MM.1S (cell line): ENCODE data around the gene CBX3.

Experiments
- DNase-seq: peaks from one replicate; pipeline ENCODE4 v3.0.0-alpha.2; 2015
- H2AFZ ChIP-seq: fragments of 300-600 bp; sonication (generic); 2 replicates; pipeline ENCODE4 v1.6.0; 2016; ENCODE audit warnings: antibody characterized with exemption, low read length
- H3F3A ChIP-seq: fragments of 300-600 bp; sonication (generic); 2 replicates; pipeline ENCODE4 v1.6.1; 2016; ENCODE audit warnings: mild to moderate bottlenecking, antibody characterized with exemption, low read length, moderate library complexity, mixed read lengths; ENCODE audit not compliant: insufficient read depth
- H3K27ac ChIP-seq: fragments of 300-600 bp; sonication (generic); 2 replicates; pipeline ENCODE4 v1.5.1; 2016; ENCODE audit warnings: mild to moderate bottlenecking, low read length
- H3K27me3 ChIP-seq: fragments of 300-600 bp; sonication (generic); replicated peaks from 2 replicates; pipeline ENCODE4 v1.6.0; 2016; ENCODE audit warnings: low read length; ENCODE audit not compliant: insufficient read depth
- H3K36me3 ChIP-seq: fragments of 300-600 bp; sonication (generic); replicated peaks from 2 replicates; pipeline ENCODE4 v1.6.1; 2016; ENCODE audit warnings: mild to moderate bottlenecking, low read length, mixed read lengths; ENCODE audit not compliant: insufficient read depth
- H3K4me1 ChIP-seq: fragments of 300-600 bp; sonication (generic); 2 replicates; pipeline ENCODE4 v1.6.1; 2016; ENCODE audit warnings: low read length, mixed read lengths
- H3K4me2 ChIP-seq: fragments of 300-600 bp; sonication (generic); 2 replicates; pipeline ENCODE4 v1.6.0; 2016; ENCODE audit warnings: low read depth, low read length
- H3K4me3 ChIP-seq: fragments of 300-600 bp; sonication (generic); 2 replicates; pipeline ENCODE4 v1.5.1; 2016; ENCODE audit warnings: low read length, mixed read lengths
- H3K79me2 ChIP-seq: fragments of 300-600 bp; sonication (generic); 2 replicates; pipeline ENCODE4 v1.6.1; 2016; ENCODE audit warnings: mixed run types, low read length, mixed read lengths
- H3K9ac ChIP-seq: fragments of 300-600 bp; sonication (generic); 2 replicates; pipeline ENCODE4 v1.6.1; 2016; ENCODE audit warnings: low read length, mixed read lengths
- H3K9me2 ChIP-seq: fragments of 300-600 bp; sonication (generic); replicated peaks from 2 replicates; pipeline ENCODE4 v1.6.1; 2016; ENCODE audit warnings: mild to moderate bottlenecking, low read length, mixed read lengths; ENCODE audit not compliant: insufficient read depth
- H3K9me3 ChIP-seq: fragments of 300-600 bp; sonication (generic); replicated peaks from 2 replicates; pipeline ENCODE4 v1.6.1; 2016; ENCODE audit warnings: mild to moderate bottlenecking, low read length, mixed read lengths; ENCODE audit not compliant: insufficient read depth
- H4K20me1 ChIP-seq: fragments of 300-600 bp; sonication (generic); 2 replicates; pipeline ENCODE4 v1.6.1; 2016; ENCODE audit warnings: mild to moderate bottlenecking, low read length, moderate library complexity, mixed read lengths; ENCODE audit not compliant: insufficient read depth
- CTCF ChIP-seq: fragments of 300-600 bp; sonication (generic); IDR thresholded peaks from 2 replicates; pipeline ENCODE4 v1.5.1; 2016; ENCODE audit warnings: antibody characterized with exemption, low read length, mixed read lengths
- EZH2 ChIP-seq: fragments of 300-600 bp; sonication (generic); optimal IDR thresholded peaks from 2 replicates; pipeline ENCODE3; 2017; ENCODE audit warnings: low read depth, mild to moderate bottlenecking, antibody characterized with exemption, low read length, mixed read lengths
- EZH2phosphoT487 ChIP-seq: fragments of 300-600 bp; sonication (generic); IDR thresholded peaks from 2 replicates; pipeline ENCODE4 v1.6.1; 2018; ENCODE audit warnings: antibody characterized with exemption, low read length

The CBX3 gene

GRCh38 chr7:26168458-26169023 lies 33.0 kb upstream of the CBX3 start:
- no peaks in the 10 kb centered on the region for H3K27me3 ChIP-seq
- H3K4me3 ChIP-seq = no peak overlapping the region
- no peak for DNase-seq
- H3K27ac ChIP-seq = no peak overlapping the region
- H3K9me2 ChIP-seq = no peaks in the 10 kb centered on the region
- H3F3A ChIP-seq = peaks cover 9% of the 10 kb centered on the region
- H3K4me2 ChIP-seq = no peak overlapping the region
- H3K9ac ChIP-seq = no peak overlapping the region
- H2AFZ ChIP-seq = no peak overlapping the region
- H3K79me2 ChIP-seq = peaks cover 83% of the 10 kb centered on the region
- no peaks in the 10 kb centered on the region; the same call in 1 of the 2 replicates for H3K36me3 ChIP-seq
- H3K9me3 ChIP-seq = no peaks in the 10 kb centered on the region
- peaks cover 25% of the 10 kb centered on the region for H3K4me1 ChIP-seq
- no peak for TF ChIP-seq EZH2
- no peak for TF ChIP-seq CTCF
- TF ChIP-seq EZH2phosphoT487 = no peak
- H4K20me1 ChIP-seq = no peaks in the 10 kb centered on the region; the same call in 1 of the 2 replicates

DNA sequence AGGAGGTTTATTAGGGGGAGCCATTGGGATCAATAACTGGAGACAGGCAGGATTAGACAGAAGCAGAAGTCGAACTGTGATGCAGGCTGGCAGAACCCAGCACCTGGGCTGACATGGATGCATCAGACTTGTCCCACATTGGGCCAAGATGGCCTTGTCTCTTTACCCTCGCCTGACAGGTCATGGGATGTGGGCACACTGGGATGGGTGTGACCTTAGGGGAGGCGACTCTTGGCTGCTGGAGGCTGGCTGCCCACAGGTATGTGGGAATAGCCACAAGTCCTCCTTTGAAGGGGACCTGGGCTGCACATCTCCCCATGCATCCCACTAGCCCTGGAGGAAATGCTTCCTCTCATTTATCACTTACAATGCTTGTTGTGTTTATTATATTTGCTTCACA lies 32.3 kb upstream of the CBX3 start:
- H3K4me3 ChIP-seq = no peak overlapping the region
- peaks cover 25% of the 10 kb centered on the region for H3K4me1 ChIP-seq
- H3K36me3 ChIP-seq = no peaks in the 10 kb centered on the region; the same call in 1 of the 2 replicates
- H3K4me2 ChIP-seq = no peak overlapping the region
- peaks cover 9% of the 10 kb centered on the region for H3F3A ChIP-seq
- no peak for DNase-seq
- no peaks in the 10 kb centered on the region for H3K9me3 ChIP-seq
- no peak overlapping the region for H3K27ac ChIP-seq
- H4K20me1 ChIP-seq = no peaks in the 10 kb centered on the region; the same call in 1 of the 2 replicates
- no peaks in the 10 kb centered on the region for H3K27me3 ChIP-seq
- H3K79me2 ChIP-seq = peaks cover 87% of the 10 kb centered on the region
- no peak overlapping the region for H2AFZ ChIP-seq
- H3K9me2 ChIP-seq = no peaks in the 10 kb centered on the region
- no peak overlapping the region for H3K9ac ChIP-seq
- TF ChIP-seq CTCF = no peak
- no peak for TF ChIP-seq EZH2phosphoT487
- TF ChIP-seq EZH2 = no peak

GRCh38 chr7:26170663-26171062 lies 30.9 kb upstream of the CBX3 start:
- H3K36me3 ChIP-seq = no peaks in the 10 kb centered on the region; the same call in 1 of the 2 replicates
- no peak overlapping the region for H3K27ac ChIP-seq
- no peak overlapping the region for H3K4me3 ChIP-seq
- TF ChIP-seq CTCF (no peak), EZH2phosphoT487 (no peak), EZH2 (no peak)
- no peaks in the 10 kb centered on the region for H3K9me2 ChIP-seq
- H3K9me3 ChIP-seq = no peaks in the 10 kb centered on the region
- H2AFZ ChIP-seq = no peak overlapping the region
- no peak for DNase-seq
- no peaks in the 10 kb centered on the region for H3K27me3 ChIP-seq
- H4K20me1 ChIP-seq = no peaks in the 10 kb centered on the region; the same call in 1 of the 2 replicates
- no peak overlapping the region for H3K4me2 ChIP-seq
- peaks cover 97% of the 10 kb centered on the region for H3K79me2 ChIP-seq
- H3K4me1 ChIP-seq = peaks cover 25% of the 10 kb centered on the region
- peaks cover 9% of the 10 kb centered on the region for H3F3A ChIP-seq
- no peak overlapping the region for H3K9ac ChIP-seq
